Measurements from ENCODE around the gene NTN4.
A peak's percentile ranks its signal among the peaks of the same experiment; 100 is the strongest.

Gene NTN4

GRCh38 chr12:95615749-95616148, 174.8 kb downstream of the NTN4 start:
- no peak for DNase-seq (ENCODE audit: insufficient read length, low spot score)
- TF ChIP-seq POLR2A (IDR thresholded peaks at IDR 0.05; ENCODE audit: low read depth, low read length): no peak
- FAIRE-seq: peak; percentile 70

GRCh38 chr12:95614390-95614982, 176.1 kb downstream of the NTN4 start:
- no peak for FAIRE-seq
- no peak for DNase-seq (ENCODE audit: insufficient read length, low spot score)
- no peak for TF ChIP-seq POLR2A (IDR thresholded peaks at IDR 0.05; ENCODE audit: low read depth, low read length)

- DNase-seq (ENCODE audit: insufficient read length, low spot score) (no peak), FAIRE-seq (peak; percentile 58)
- TF ChIP-seq POLR2A (IDR thresholded peaks at IDR 0.05; ENCODE audit: low read depth, low read length): no peak
Measured at GRCh38 chr12:95613021-95613420, 177.5 kb downstream of the NTN4 start.

GRCh38 chr12:95611676-95612309, 178.8 kb downstream of the NTN4 start:
- no peak for TF ChIP-seq POLR2A (IDR thresholded peaks at IDR 0.05; ENCODE audit: low read depth, low read length)
- peak; percentile 23 for FAIRE-seq
- no peak for DNase-seq (ENCODE audit: insufficient read length, low spot score)

GRCh38 chr12:95608252-95609033, 182.1 kb downstream of the NTN4 start:
- peak; percentile 33 for FAIRE-seq
- TF ChIP-seq POLR2A (IDR thresholded peaks at IDR 0.05; ENCODE audit: low read depth, low read length): no peak

More at GRCh38 chr12:95608252-95609033, 182.1 kb downstream of the NTN4 start:
- DNase-seq (ENCODE audit: insufficient read length, low spot score): no peak

Measured in H54 (cell line).